Astrocyte (in vitro differentiated cells and primary cell): ENCODE results near the gene GOSR2.

Source experiments
- CTCF ChIP-seq: IDR thresholded peaks from 2 replicates; pipeline ENCODE4 v1.5.1; 2011; ENCODE audit warnings: low read depth, mild to moderate bottlenecking, inconsistent platforms, low read length, moderate library complexity; ENCODE audit not compliant: insufficient read depth
- EZH2 ChIP-seq: IDR thresholded peaks from 2 replicates; pipeline ENCODE4 v1.6.1; 2012; ENCODE audit warnings: mild to moderate bottlenecking, low read length, inconsistent platforms; ENCODE audit not compliant: insufficient read depth

DNA sequence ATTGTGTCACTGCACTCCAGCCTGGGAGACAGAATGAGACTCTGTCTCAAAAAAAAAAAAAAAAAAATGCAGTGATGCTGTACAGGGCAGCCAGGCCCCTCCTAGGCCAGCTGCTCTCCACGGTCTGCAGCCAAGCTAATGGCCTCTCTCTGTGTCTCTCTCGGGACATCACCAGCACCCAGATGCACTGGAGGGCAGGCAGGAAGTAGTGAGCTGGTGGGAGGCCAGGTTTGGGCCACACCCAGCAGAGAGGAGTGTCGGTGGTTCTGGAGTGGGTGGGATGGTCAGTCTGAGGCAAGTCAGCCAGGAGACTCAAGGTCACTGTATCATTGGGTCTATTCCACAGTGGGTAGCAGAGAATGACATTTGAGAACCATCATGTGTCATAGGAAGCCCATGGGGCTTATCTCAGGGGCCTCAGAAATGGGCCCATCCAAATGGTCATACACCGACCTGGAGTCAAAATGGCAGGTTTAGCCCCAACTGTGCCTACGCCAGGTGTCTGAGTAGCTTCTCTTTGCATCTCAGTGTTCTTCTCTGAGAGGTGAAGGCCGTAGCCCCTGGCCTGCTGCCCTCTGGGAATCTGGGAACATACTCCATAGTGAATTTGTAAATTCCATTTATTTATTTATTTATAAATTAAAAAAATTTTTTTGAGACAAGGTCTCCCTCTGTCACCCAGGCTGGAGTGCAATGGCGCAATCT, 48.9 kb upstream of the GOSR2 start:
- TF ChIP-seq CTCF = no peak
- no peak for TF ChIP-seq EZH2
